HG02571 (cell line): ENCODE results near the gene TRMU.

Experiments
- ATAC-seq: cut with Tn5 transposase; IDR thresholded peaks from one replicate; pipeline ENCODE4 v1.9.1; 2021; ENCODE audit warnings: mild to moderate bottlenecking, moderate library complexity; ENCODE audit not compliant: unreplicated experiment

The TRMU gene

DNA sequence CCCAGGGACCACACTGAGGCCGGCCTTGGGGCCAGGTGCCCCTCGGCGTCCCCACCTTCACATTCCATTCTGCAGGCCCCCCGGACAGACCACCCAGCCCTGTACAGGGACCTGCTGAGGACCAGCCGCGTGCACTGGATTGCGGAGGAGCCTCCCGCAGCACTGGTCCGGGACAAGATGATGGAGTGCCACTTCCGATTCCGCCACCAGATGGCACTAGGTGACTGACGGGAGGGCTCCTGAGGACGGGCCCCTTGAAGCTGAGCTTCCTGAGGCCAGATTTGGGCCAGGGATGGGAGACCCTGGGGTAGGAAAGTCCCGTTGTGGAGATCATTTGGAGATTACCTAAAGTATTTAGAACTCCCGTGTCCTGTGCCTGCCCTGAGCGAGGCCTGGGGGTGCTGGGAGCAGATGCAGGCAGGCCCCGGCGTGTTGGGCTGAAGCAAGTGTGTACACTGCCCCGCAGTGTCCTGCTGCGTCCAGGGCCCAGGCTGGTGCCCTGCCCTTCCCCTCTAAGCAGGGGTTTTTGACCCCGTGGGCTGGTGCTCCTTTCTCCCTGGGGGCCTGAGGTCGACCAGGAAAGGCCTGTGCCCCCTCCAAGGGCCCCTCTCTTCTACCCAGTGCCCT lies 20.0 kb downstream of the TRMU start:
- ATAC-seq = no peak

DNA sequence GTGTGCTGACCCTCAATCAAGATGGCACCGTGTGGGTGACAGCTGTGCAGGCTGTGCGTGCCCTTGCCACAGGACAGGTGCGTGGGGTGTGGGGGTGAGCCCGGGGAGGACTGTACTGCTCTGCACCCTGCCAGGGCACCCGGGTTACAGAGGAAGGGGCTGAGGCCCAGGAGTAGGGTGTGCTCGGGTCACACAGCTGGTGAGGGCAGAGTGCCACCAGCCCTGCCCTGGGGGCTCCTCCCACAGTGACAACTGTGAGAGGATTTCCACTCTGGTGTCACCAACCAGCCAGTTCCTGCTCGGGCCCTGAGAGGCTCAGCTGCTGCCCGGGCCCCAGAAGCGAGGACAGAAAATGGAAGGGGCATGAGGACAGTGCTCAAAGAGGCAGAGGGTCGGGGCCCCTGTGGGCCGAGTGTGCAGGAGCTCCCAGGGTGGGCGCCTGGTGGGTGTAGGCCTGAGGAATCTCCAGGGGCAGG lies 20.5 kb downstream of the TRMU start:
- no peak for ATAC-seq

DNA sequence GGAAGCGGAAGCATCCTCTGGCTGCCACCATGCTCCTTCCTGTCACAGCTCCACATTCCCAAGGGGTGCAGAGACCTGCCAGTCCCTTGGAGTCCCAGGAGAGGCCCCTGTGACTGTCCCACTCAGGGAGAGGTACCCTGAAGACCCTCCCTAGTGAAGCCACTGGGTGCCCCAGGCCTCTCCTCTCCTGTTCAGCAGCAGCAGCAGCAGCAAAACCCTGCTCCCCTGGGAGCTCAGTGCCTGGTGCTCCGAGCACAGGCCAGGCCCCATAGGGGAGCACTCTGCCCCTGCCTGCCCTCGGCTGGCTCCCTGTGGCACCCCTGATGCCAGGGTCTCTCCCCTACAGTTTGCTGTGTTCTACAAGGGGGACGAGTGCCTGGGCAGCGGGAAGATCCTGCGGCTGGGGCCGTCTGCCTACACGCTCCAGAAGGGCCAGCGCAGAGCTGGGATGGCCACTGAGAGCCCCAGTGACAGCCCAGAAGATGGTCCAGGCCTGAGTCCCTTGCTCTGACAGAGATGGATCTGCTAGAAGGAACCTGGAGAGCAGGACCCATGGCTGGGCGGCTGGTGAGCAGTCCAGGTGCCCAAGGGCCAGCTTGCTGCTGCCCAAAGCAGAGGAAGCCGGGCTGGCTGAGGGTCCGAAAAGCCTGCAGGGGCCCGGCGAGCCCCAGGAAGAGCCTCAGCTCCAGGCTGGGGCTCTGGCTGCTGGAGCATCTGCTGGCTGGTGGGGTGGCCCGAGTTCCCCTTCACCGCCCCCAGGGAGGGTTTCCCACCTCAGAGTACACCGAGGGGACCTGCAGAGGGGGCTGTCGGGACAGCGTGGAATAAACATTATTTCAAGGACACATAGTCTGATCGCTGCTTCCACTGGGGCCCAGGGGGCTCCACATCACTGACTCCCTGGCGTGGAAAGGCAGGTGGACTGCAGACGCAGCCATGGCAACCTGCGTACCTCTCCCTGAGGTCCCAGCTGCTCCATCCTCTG lies 21.3 kb downstream of the TRMU start:
- ATAC-seq = no peak

DNA sequence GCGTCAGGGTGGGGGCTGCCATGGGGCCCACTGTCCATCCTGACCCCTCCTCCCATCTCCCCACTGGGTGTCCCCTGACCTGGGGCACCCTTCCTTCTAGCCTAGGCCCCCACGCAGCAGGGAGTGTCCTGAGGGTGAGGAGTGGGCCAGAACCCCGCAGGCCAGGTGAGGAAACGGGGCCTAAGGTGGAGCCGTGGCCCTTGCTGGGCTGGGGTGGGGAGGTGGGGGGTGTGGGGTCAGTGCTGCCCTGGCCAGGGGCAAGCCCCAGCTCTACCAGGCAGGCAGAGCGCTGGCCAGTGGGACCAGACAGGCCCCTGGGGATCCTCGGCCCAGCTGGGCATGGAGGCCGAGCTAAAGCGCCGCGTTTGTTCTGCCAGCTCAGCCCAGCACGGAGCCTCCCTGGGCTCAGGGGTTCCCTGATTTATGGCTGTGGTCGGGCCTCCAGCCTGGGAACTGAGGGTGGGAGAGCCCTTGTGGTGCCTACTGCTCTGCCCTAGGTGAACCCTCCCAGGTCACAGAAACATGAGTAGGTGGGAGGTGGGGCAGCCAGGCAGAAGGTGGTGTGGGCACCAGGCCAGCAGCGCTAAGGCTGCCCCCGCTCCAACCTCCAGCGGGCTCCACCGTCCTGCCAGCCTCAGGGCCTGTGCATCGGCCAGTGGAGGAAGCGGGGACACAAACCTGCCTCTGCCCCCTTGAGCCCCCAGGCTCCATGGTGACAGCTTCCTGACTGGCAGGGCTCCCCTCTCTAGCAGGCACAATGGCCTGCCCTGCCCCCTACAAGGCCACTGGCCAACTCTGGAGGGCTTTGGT lies 22.4 kb downstream of the TRMU start:
- ATAC-seq = no peak

DNA sequence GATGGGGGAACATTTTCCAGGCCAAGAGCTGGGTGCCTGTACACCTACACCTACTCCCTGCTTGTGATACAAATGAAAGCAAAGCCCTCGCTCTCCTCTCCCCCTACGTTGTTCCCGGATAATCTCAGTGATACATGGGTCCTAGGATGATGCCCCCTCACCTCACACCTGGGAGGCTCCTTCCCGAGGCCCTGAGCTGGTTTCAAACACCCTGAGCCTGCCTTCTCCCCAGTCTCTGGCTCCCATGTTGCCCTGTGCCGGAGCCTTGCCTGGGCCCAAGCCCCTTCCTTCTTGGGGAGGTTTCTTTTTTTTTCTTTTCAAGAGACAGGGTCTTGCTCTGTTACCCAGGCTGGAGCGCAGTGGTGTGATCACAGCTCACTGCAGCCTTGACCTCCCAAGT lies 23.3 kb downstream of the TRMU start:
- no peak for ATAC-seq

DNA sequence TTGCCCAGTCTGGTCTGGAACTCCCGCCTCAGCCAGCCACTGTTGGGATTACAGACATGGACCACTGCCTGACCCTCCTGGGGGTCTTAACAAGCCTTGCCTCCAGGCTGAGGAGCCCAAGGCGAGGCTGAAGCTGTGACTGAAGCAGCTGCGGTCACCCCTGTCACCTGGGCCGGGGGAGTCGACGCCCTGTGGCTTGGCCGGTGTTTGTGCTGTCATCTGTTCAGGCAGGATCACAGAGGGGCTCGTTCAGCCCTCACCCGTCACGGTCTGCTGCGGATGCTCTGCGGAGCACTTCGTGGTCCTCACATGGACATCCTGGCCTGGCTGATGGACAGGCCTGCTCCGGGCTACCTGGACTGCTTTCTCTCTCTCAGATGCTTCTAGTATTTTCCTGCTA lies 23.8 kb downstream of the TRMU start:
- ATAC-seq = no peak

DNA sequence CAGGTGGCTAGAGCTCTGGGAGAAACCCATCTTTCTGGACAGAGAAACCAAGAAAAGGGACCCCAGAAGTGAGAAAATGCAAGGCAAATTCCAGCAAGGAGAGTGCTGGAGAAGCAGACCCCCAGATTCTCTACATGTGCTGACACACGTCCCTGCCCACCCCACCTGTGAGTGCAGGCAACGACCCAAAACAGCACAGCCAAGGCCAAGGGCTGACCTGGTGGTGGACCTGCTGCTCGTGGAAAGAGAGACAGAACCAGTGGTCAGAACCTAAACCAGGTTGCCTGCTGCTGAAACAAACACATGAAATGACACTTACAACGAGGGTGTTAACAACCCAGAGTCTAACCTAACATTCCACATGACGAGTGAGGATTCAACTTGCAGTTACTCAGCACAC lies 24.6 kb downstream of the TRMU start:
- ATAC-seq = no peak

DNA sequence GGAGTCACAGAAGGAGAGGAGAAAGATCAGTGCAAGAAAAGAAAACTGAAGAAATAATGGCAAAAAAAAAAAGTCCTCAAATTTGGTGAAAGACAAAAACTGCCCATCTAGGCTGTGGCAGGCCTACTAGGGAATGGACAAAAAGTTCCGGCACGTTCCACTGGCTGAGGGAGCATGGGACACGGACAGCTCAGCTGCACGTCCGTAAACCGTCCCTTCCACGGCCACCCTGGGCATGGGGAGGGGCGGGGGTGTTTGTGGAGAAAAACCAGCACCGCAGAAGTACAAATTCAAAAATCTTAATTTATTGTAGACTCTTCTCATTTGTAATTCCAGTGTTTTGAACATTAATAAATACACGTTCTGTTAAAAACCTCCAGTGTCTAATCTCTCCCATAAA lies 25.4 kb downstream of the TRMU start:
- ATAC-seq = no peak

DNA sequence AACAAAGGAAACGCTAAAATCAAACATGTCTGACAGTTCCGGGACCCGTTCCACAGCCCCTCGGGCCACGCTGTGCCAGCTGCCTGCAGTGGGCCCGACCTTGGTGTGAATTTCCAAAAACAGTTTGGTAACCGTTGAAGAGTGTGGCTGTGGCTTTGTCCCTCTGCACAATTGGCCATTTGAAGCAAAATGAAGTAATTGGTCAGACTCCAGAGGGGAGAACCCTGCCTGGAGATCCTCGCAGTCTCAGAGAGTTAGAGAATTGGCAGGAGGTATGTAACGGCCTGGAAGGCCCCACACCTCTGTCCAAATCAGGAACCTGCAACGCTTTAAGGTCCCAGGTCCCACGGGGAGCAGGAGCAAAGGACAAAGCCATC lies 26.3 kb downstream of the TRMU start:
- ATAC-seq = no peak

DNA sequence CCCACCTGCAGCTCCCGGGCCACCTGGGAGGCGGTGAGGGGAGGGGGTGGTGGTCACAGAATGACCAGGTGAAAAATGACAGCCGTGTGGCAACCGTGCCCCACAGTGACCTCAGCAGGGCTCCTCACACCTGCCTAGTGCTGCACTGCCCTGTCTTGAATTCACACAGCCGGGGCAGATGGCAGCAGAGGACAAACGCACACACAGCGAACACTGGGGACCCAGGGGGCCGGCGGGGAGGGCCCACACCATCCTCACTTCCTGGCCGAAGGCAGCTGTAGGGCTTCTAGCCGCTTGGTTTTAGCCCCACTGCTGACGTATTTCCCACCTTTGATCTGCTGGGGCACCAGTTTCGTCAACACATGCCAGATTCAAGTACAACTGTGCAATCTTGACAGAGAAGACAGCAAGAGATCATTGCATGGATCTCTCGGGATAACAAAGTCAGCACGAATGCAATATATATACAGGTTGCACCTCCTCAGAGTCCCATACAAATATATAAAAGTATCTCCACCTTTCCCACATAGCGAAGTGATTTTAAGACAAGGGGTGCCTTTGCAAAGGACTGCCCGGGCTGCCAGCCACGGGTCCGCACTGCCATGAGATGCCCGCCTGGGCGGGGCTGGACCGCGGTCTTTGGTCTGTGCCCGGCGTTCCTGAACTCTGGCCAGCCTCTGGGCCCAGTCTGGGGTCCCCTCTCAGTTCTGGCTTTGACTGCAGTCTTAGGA lies 26.9 kb downstream of the TRMU start:
- no peak for ATAC-seq

DNA sequence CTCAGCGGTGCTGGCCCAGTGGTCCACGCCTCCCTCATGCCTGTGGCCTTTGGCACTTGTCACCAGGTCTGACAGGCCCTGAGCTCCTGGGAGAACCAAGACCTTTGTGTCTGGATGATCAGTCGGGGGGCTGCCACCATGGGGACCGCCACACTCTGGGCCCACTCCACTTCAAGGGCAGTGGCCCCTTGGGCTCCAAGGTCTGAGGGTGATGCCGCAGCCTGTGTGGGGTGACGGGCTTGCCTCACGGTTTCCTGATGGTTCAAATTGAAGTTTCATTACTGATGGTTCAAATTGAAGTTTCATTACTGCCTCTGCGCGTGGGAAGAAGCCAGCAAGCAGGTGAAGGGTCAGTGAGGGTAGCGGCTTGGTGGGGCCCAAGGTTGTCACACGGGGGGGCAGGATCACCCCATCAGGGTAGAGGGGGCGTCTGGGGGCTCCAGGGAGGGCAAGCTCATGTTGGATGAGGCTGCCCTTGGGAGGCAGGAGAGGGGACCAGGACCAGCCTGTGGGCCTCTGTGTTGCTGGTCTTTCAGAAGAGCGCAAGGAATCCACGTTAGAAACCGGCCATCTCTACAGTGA lies 27.5 kb downstream of the TRMU start:
- no peak for ATAC-seq

DNA sequence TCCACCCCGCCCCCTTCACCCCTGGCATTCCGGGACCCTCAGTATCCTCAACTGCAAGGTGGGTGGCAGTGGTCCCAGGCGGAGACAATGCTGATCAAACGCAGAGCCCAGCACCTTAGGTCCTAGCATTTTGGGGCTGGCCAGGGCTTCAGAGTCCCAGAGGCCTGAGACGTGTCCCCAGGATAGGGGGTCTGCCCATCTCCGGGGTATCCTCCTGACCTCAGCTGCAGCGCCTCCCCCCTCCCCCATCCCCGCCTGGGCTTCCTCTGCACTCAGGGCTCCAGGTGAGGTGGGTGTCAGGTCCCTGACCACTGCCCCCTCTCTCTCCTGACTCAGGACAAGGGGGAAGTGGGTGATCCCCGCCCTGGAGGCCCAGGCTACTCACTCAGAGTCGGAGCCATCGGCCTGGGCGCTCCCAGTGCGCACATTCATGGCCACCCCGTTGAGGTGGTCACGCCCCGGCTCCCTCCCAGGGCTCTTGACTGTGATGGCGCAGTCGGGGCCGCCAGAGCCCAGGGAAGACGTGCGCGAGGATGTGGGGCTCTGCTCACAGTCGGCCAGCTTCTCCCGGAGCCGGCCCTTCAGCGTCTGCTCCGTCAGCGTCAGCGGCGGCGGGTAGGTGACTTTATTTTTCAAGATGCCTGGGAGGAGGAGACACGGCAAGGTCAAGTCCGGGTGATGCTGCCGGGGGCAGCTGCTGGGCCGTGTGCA lies 28.3 kb downstream of the TRMU start:
- no peak for ATAC-seq

DNA sequence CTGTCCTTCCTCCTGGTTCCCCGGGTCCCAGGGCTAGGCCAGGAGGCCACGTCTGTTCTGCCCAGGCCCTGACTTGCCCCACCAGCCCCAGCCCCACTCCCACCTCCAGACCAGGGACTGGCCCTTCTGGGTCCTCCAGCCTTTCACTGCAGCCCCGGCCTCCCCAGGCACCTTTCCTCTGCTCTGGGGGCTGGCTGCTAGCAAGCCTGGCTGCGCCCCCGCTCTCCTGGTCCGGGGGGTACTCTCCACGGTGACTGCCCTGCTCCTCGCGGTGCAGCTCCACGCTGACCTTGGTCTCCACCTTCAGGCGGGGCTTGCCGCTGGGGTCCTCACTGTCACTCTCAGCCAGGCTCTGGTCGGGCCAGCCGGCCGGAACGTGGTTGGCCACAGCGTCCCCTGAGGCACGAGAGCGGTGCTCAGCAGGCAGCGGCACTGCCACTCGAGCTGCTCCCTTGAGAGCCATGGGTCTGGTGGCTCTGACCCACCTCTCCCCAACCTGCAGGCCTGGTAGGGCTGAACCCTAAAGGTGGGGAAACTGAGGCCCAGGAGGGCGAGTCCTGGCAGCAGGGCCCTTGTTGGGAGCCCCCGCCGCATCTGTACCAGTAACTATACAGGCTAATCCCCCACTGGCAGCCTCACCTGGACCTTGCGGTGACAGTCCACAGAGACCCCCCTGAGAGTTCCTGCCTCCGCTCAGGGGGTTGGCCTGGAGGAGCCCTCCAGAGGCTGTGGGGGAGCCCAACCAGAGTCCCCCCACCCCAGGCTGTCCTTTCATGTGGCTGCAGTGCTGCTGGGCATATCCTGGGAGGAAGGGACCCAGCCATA lies 29.0 kb downstream of the TRMU start:
- ATAC-seq = no peak

DNA sequence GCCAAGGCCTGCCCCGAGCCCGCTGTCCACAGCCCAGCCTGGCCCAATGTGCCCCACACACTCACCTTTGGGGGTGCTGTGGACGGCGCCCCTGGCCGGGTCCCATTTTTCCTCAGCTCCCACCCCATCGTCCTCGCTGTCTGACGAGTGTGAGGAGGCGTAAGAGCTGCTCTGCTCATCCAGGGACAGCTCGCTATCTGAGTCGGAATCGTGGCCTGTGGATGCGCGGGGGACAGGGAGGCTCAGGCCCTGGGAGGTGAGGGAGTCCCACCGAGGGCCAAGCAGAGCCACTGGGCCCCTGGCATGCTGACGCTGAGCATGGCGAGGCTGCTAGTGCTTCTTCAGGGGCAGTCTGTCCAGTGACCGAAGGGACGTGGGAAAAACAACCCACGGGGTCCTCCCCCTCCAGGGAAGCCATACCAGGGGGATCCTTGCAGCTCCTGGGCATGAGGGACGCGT lies 29.7 kb downstream of the TRMU start:
- ATAC-seq = no peak

DNA sequence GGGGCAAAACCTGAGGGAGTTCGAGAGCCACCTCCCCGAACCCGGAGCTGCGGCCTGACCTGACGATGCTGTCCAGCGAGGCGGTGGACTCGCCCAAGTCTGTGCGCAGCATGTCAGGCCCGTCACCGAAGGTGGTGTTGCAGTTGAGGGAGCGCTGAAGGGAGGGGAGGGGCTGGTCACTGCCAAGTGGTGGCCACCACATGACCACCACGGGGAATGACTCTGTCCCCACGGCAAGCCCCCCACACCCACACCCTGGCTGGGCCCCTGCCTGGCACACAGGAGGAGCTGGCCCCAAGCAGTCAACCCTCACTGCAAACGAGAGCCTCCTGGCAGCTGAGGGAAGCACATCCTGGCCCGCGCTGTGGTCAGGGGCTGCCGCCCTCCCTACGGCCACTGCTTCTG lies 30.8 kb downstream of the TRMU start:
- no peak for ATAC-seq

DNA sequence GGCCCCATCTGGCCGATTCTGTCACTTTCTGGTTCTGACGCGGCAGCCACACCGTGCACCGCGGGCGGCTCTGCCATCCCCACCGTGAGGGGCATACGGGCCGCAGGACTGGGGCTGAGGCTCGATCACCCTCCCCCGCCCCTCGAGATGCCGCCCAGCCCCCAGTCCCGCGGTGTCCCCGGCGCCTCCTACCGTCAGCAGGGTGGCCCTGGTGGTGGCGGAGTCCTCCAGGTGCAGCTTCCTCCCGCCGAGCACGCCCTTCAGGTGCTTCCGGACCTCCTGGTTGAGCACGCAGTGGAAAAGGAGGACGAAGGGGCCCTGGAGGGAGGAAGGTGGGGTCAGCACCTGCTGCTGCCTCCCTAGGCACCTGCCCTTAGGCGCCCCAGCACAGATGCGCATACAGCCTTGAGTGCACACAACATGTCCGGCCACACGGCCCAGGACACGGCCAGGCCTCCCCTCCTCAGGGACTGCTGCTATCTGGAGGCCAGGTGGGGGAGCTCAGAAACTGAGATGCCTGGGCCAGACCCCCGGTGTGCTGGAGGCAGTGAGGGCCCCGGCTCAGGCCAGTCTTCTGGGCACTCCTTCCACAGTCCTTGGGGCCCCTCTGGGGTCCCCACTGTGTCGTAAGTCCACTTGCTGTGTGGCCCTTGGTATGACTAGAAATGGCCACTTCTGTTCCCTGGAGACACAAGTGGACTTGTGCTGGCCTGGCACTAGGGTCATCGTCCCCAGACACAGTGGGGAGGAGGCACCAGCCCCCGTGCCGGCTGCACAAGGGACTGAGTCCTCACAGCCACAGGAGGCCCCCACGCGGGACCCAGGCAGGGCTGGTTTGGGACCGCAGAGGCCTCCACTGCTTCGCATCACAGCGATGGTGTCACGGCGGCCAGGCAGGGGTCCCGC lies 31.5 kb downstream of the TRMU start:
- no peak for ATAC-seq

DNA sequence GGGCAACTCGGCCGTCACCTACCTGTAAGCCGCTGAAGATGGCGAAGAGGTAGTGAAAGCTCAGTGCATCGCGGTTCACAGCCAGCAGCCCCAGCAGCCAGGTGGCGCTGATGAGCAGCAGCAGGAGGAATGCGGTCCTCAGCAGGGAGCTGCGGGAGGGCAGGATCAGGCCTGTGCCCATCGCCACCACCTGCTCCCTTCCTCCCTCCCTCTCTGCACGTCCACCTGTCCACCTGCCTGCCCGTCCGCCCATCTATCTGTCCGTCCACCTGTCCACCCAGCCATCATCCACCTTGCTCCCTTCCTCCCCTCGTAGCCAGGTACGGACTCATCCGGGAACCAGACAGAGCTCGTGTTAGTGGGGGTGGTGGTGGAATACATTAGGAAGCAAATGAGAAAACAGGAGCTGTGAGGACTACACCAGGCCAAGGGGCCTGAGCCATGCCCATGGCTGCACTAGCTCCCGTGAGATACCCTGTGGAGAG lies 32.2 kb downstream of the TRMU start:
- no peak for ATAC-seq

DNA sequence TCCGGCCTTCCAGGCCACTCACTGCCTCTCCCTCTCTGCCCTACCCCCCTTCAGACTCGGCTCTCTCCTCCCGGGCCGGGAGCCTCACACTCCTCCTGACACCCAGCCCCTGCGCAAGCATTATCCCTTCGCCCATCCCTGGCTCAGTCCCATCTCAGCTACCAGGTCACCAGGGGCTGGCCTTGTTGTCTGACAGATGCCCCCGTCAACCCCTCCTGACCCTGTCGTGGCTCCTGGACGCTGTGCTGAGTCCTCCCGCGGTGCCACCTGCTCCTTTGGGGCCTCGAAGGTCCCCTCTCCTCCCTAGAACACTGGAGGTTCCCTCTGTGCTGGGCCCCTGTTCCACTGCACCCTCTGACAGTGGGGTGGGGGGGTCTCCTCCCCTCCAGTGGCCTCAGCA lies 32.9 kb downstream of the TRMU start:
- no peak for ATAC-seq
